NCI-H446 treated with DMSO at 0.1 percent for 48 hours (cell line): Measurements from ENCODE around the gene SULT2A1.
"Not testable (repeated sequence)": the region's sequence is repeated elsewhere in the genome, so short reads cannot be mapped to it uniquely, and the experiment has no call there.

Experiments used
- DNase-seq: peaks from one replicate; lab custom pipeline; 2025; lab: John Stamatoyannopoulos, UW

SULT2A1 gene

GRCh38 chr19:47860602-47861297 lies 25.4 kb downstream of the SULT2A1 start:
- no peak for DNase-seq

- DNase-seq: not testable (repeated sequence)
Observed at GRCh38 chr19:47859838-47860237, 26.3 kb downstream of the SULT2A1 start.

GRCh38 chr19:47858646-47859285 lies 27.3 kb downstream of the SULT2A1 start, which contains the start of gene TPRX2:
TSS of gene TPRX2 (plus strand) at chr19:47859235. CDS start at chr19:47859247, 12 bp downstream.
- not testable (repeated sequence) for DNase-seq

GRCh38 chr19:47858231-47858630 lies 27.9 kb downstream of the SULT2A1 start:
- DNase-seq: not testable (repeated sequence)

- DNase-seq: no peak
Observed at GRCh38 chr19:47854459-47854858, 31.7 kb downstream of the SULT2A1 start.

GRCh38 chr19:47853003-47853402 lies 33.1 kb downstream of the SULT2A1 start:
- no peak for DNase-seq

GRCh38 chr19:47848823-47849473 lies 37.2 kb downstream of the SULT2A1 start:
- no peak for DNase-seq

GRCh38 chr19:47848425-47848822 lies 37.7 kb downstream of the SULT2A1 start:
- DNase-seq: no peak

GRCh38 chr19:47842941-47843340 lies 43.2 kb downstream of the SULT2A1 start:
- DNase-seq: no peak

GRCh38 chr19:47839913-47840312 lies 46.2 kb downstream of the SULT2A1 start:
- no peak for DNase-seq

GRCh38 chr19:47839411-47839810 lies 46.7 kb downstream of the SULT2A1 start:
- DNase-seq: no peak

GRCh38 chr19:47836038-47836437 lies 50.1 kb downstream of the SULT2A1 start:
- DNase-seq: no peak

GRCh38 chr19:47832723-47833122 lies 53.4 kb downstream of the SULT2A1 start:
- no peak for DNase-seq

- DNase-seq: no peak
Observed at GRCh38 chr19:47826800-47827199, 59.3 kb downstream of the SULT2A1 start.

GRCh38 chr19:47824396-47824795 lies 61.7 kb downstream of the SULT2A1 start:
- no peak for DNase-seq

GRCh38 chr19:47821460-47822020 lies 64.6 kb downstream of the SULT2A1 start, which contains the start of gene CRX:
TSS of gene CRX (plus strand) at chr19:47821937. CDS start at chr19:47834444, 12,507 bp downstream.
- DNase-seq: no peak
